HEK293 (cell line): ENCODE data around the gene TAGLN.

Experiments
- CTCF ChIA-PET: fragments of 350-600 bp; formaldehyde crosslinking; extraction: SDS; loops from one replicate; lab custom pipeline; 2021; ENCODE audit warnings: antibody characterized with exemption; lab: Yijun Ruan, JAX
- POLR2A ChIA-PET: fragments of 300-600 bp; formaldehyde crosslinking; extraction: SDS; loops from one replicate; lab custom pipeline; 2020; ENCODE audit warnings: antibody characterized with exemption, inconsistent platforms; lab: Yijun Ruan, JAX
- H3K27ac ChIP-seq: fragments of 200-500 bp; sonication (Bioruptor generic); 2 replicates; pipeline ENCODE4 v1.5.1; 2014; ENCODE audit warnings: low read depth, low read length, control low read depth, inconsistent platforms; ENCODE audit errors: extremely low read depth
- H3K36me3 ChIP-seq, 2 experiments: fragments of 200-500 bp in 1 of 2; sonication (Bioruptor generic) in 1 of 2; 1 replicate in 1 of 2; 2 replicates in 1 of 2; pipeline ENCODE4 v1.5.1; 2014 to 2017; ENCODE audit warnings: inconsistent platforms in 2 of 2, low read length in 2 of 2; ENCODE audit not compliant: control insufficient read depth in 2 of 2, insufficient read depth in 1 of 2
- H3K4me1 ChIP-seq: fragments of 200-500 bp; sonication (Bioruptor generic); 2 replicates; pipeline ENCODE4 v1.5.1; 2014; ENCODE audit warnings: mild to moderate bottlenecking, low read length, inconsistent platforms; ENCODE audit not compliant: control insufficient read depth, insufficient read depth
- H3K4me3 ChIP-seq: 2 replicates; pipeline ENCODE4 v1.5.1; 2011; ENCODE audit warnings: low read depth, mild to moderate bottlenecking, control low read depth, low read length, moderate library complexity
- H3K9me3 ChIP-seq: fragments of 200-500 bp; sonication (Bioruptor generic); 2 replicates; pipeline ENCODE4 v1.5.1; 2014; ENCODE audit warnings: low read depth, low read length, inconsistent platforms; ENCODE audit not compliant: control insufficient read depth, insufficient read depth
- KLF9 ChIP-seq: fragments of 450-650 bp; formaldehyde crosslinking; IDR thresholded peaks from 2 replicates; pipeline ENCODE4 v1.5.1; 2016; ENCODE audit warnings: missing biosample characterization, missing genetic modification characterization, low read depth
- YY1 ChIP-seq: fragments of 450-650 bp; formaldehyde crosslinking; IDR thresholded peaks from 2 replicates; pipeline ENCODE4 v1.5.1; 2018; ENCODE audit warnings: missing biosample characterization, missing genetic modification characterization
- ZBTB48 ChIP-seq: fragments of 450-650 bp; formaldehyde crosslinking; IDR thresholded peaks from 2 replicates; pipeline ENCODE4 v1.5.1; 2016; ENCODE audit warnings: missing biosample characterization, missing genetic modification characterization
- ZNF169 ChIP-seq: fragments of 450-650 bp; formaldehyde crosslinking; IDR thresholded peaks from 2 replicates; pipeline ENCODE4 v1.5.1; 2016; ENCODE audit warnings: missing biosample characterization, missing genetic modification characterization
- ZNF175 ChIP-seq: fragments of 450-650 bp; formaldehyde crosslinking; IDR thresholded peaks from 2 replicates; pipeline ENCODE4 v1.5.1; 2016; ENCODE audit warnings: missing biosample characterization, missing genetic modification characterization
- ZNF184 ChIP-seq: fragments of 450-650 bp; IDR thresholded peaks from 2 replicates; pipeline ENCODE4 v1.5.1; 2018; ENCODE audit warnings: missing biosample characterization, mild to moderate bottlenecking, missing genetic modification characterization
- ZNF266 ChIP-seq: fragments of 450-650 bp; formaldehyde crosslinking; IDR thresholded peaks from 2 replicates; pipeline ENCODE4 v1.5.1; 2016; ENCODE audit warnings: missing biosample characterization, missing genetic modification characterization, low read depth
- ZNF324 ChIP-seq: fragments of 450-650 bp; formaldehyde crosslinking; IDR thresholded peaks from 2 replicates; pipeline ENCODE4 v1.5.1; 2016; ENCODE audit warnings: missing biosample characterization, missing genetic modification characterization
- ZNF335 ChIP-seq: fragments of 450-650 bp; formaldehyde crosslinking; conservative IDR thresholded peaks from 2 replicates; pipeline ENCODE4 v1.5.1; 2016; ENCODE audit warnings: missing biosample characterization, missing genetic modification characterization
- ZNF354C ChIP-seq: fragments of 450-650 bp; formaldehyde crosslinking; IDR thresholded peaks from 2 replicates; pipeline ENCODE4 v1.5.1; 2016; ENCODE audit warnings: missing biosample characterization, missing genetic modification characterization, low read depth, borderline replicate concordance
- ZNF366 ChIP-seq: fragments of 450-650 bp; formaldehyde crosslinking; conservative IDR thresholded peaks from 2 replicates; pipeline ENCODE4 v1.5.1; 2016; ENCODE audit warnings: missing biosample characterization, missing genetic modification characterization
- ZNF404 ChIP-seq: fragments of 450-650 bp; formaldehyde crosslinking; IDR thresholded peaks from 2 replicates; pipeline ENCODE4 v1.5.1; 2017; ENCODE audit warnings: missing biosample characterization, missing genetic modification characterization
- ZNF544 ChIP-seq: fragments of 450-650 bp; formaldehyde crosslinking; IDR thresholded peaks from 2 replicates; pipeline ENCODE4 v1.5.0; 2017; ENCODE audit warnings: missing biosample characterization, missing genetic modification characterization
- TF ChIP-seq, protein P1 (sequence below): IDR thresholded peaks from 2 replicates; pipeline ENCODE4 v1.6.1; 2011; ENCODE audit warnings: mild to moderate bottlenecking, low read depth, low read length, borderline replicate concordance
- TF ChIP-seq, protein P2 (sequence below): fragments of 450-650 bp; formaldehyde crosslinking; IDR thresholded peaks from 2 replicates; pipeline ENCODE4 v1.5.1; 2016; ENCODE audit warnings: missing biosample characterization, missing genetic modification characterization
- TF ChIP-seq, protein P3 (sequence below): fragments of 450-650 bp; formaldehyde crosslinking; IDR thresholded peaks from 2 replicates; pipeline ENCODE4 v1.5.1; 2016; ENCODE audit warnings: missing biosample characterization, missing genetic modification characterization
- TF ChIP-seq, protein P4 (sequence below): fragments of 450-650 bp; formaldehyde crosslinking; IDR thresholded peaks from 2 replicates; pipeline ENCODE4 v1.5.1; 2016; ENCODE audit warnings: missing biosample characterization, missing genetic modification characterization
- TF ChIP-seq, protein P5 (sequence below): fragments of 450-650 bp; formaldehyde crosslinking; IDR thresholded peaks from 2 replicates; pipeline ENCODE4 v1.5.1; 2016; ENCODE audit warnings: missing biosample characterization, missing genetic modification characterization, borderline replicate concordance
- TF ChIP-seq, protein P6 (sequence below): fragments of 450-650 bp; formaldehyde crosslinking; IDR thresholded peaks from 2 replicates; pipeline ENCODE4 v1.5.1; 2016; ENCODE audit warnings: missing biosample characterization, missing genetic modification characterization, borderline replicate concordance

Gene TAGLN

DNA sequence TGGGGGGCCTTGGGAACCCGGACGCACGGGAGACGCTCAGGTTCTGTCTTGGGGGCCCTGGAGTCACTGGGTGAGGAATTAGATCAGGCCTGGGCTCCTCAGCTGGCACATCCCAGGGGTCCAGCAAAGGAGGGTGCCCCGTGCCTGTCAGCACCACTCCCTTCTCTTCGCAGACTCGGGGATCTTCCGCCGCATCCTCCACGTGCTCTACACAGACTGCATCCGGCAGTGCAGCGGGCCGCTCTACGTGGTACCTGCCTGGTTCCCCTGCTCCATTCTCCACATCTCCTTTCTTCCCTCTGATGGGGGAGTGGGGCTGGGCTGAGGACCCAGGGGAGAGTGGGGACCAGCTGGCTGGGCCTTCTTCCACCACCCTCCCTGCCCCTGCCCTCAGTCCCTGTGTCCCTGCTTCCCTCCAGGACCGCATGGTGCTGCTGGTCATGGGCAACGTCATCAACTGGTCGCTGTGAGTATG is 6.7 kb upstream of the TAGLN start:
- peaks cover 0 to 81% of the 10 kb centered on the region in 2 experiments; a peak in 1 of 3 replicates for H3K36me3 ChIP-seq
- H3K4me3 ChIP-seq: no peak overlapping the region
- no peaks in the 10 kb centered on the region for H3K4me1 ChIP-seq
- no peak overlapping the region for H3K27ac ChIP-seq
- TF ChIP-seq ZNF266 (tag by site-specific recombination) (no peak), ZBTB48 (tag by site-specific recombination) (no peak), ZNF175 (no peak), ZNF404 (no peak), ZNF366 (no peak), ZNF169 (tag by site-specific recombination) (no peak), ZNF544 (tag by site-specific recombination) (no peak), ZNF335 (tag by site-specific recombination) (no peak), KLF9 (no peak), ZNF324 (tag by site-specific recombination) (no peak), YY1 (tag by site-specific recombination) (no peak), ZNF184 (tag by site-specific recombination) (no peak), ZNF354C (no peak)
- TF ChIP-seq, protein P1, sequence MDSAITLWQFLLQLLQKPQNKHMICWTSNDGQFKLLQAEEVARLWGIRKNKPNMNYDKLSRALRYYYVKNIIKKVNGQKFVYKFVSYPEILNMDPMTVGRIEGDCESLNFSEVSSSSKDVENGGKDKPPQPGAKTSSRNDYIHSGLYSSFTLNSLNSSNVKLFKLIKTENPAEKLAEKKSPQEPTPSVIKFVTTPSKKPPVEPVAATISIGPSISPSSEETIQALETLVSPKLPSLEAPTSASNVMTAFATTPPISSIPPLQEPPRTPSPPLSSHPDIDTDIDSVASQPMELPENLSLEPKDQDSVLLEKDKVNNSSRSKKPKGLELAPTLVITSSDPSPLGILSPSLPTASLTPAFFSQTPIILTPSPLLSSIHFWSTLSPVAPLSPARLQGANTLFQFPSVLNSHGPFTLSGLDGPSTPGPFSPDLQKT: no peak
- TF ChIP-seq, protein P2, sequence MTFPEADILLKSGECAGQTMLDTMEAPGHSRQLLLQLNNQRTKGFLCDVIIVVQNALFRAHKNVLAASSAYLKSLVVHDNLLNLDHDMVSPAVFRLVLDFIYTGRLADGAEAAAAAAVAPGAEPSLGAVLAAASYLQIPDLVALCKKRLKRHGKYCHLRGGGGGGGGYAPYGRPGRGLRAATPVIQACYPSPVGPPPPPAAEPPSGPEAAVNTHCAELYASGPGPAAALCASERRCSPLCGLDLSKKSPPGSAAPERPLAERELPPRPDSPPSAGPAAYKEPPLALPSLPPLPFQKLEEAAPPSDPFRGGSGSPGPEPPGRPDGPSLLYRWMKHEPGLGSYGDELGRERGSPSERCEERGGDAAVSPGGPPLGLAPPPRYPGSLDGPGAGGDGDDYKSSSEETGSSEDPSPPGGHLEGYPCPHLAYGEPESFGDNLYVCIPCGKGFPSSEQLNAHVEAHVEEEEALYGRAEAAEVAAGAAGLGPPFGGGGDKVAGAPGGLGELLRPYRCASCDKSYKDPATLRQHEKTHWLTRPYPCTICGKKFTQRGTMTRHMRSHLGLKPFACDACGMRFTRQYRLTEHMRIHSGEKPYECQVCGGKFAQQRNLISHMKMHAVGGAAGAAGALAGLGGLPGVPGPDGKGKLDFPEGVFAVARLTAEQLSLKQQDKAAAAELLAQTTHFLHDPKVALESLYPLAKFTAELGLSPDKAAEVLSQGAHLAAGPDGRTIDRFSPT (tag by site-specific recombination): no peak
- TF ChIP-seq, protein P3, sequence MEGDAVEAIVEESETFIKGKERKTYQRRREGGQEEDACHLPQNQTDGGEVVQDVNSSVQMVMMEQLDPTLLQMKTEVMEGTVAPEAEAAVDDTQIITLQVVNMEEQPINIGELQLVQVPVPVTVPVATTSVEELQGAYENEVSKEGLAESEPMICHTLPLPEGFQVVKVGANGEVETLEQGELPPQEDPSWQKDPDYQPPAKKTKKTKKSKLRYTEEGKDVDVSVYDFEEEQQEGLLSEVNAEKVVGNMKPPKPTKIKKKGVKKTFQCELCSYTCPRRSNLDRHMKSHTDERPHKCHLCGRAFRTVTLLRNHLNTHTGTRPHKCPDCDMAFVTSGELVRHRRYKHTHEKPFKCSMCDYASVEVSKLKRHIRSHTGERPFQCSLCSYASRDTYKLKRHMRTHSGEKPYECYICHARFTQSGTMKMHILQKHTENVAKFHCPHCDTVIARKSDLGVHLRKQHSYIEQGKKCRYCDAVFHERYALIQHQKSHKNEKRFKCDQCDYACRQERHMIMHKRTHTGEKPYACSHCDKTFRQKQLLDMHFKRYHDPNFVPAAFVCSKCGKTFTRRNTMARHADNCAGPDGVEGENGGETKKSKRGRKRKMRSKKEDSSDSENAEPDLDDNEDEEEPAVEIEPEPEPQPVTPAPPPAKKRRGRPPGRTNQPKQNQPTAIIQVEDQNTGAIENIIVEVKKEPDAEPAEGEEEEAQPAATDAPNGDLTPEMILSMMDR (tag by site-specific recombination): no peak
- TF ChIP-seq, protein P4, sequence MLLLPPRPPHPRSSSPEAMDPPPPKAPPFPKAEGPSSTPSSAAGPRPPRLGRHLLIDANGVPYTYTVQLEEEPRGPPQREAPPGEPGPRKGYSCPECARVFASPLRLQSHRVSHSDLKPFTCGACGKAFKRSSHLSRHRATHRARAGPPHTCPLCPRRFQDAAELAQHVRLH: no peak
- TF ChIP-seq, protein P5, sequence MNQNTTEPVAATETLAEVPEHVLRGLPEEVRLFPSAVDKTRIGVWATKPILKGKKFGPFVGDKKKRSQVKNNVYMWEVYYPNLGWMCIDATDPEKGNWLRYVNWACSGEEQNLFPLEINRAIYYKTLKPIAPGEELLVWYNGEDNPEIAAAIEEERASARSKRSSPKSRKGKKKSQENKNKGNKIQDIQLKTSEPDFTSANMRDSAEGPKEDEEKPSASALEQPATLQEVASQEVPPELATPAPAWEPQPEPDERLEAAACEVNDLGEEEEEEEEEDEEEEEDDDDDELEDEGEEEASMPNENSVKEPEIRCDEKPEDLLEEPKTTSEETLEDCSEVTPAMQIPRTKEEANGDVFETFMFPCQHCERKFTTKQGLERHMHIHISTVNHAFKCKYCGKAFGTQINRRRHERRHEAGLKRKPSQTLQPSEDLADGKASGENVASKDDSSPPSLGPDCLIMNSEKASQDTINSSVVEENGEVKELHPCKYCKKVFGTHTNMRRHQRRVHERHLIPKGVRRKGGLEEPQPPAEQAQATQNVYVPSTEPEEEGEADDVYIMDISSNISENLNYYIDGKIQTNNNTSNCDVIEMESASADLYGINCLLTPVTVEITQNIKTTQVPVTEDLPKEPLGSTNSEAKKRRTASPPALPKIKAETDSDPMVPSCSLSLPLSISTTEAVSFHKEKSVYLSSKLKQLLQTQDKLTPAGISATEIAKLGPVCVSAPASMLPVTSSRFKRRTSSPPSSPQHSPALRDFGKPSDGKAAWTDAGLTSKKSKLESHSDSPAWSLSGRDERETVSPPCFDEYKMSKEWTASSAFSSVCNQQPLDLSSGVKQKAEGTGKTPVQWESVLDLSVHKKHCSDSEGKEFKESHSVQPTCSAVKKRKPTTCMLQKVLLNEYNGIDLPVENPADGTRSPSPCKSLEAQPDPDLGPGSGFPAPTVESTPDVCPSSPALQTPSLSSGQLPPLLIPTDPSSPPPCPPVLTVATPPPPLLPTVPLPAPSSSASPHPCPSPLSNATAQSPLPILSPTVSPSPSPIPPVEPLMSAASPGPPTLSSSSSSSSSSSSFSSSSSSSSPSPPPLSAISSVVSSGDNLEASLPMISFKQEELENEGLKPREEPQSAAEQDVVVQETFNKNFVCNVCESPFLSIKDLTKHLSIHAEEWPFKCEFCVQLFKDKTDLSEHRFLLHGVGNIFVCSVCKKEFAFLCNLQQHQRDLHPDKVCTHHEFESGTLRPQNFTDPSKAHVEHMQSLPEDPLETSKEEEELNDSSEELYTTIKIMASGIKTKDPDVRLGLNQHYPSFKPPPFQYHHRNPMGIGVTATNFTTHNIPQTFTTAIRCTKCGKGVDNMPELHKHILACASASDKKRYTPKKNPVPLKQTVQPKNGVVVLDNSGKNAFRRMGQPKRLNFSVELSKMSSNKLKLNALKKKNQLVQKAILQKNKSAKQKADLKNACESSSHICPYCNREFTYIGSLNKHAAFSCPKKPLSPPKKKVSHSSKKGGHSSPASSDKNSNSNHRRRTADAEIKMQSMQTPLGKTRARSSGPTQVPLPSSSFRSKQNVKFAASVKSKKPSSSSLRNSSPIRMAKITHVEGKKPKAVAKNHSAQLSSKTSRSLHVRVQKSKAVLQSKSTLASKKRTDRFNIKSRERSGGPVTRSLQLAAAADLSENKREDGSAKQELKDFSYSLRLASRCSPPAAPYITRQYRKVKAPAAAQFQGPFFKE: no peak
- TF ChIP-seq, protein P6, sequence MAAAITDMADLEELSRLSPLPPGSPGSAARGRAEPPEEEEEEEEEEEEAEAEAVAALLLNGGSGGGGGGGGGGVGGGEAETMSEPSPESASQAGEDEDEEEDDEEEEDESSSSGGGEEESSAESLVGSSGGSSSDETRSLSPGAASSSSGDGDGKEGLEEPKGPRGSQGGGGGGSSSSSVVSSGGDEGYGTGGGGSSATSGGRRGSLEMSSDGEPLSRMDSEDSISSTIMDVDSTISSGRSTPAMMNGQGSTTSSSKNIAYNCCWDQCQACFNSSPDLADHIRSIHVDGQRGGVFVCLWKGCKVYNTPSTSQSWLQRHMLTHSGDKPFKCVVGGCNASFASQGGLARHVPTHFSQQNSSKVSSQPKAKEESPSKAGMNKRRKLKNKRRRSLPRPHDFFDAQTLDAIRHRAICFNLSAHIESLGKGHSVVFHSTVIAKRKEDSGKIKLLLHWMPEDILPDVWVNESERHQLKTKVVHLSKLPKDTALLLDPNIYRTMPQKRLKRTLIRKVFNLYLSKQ: no peak
- ChIA-PET POLR2A (no interaction called here), CTCF (no interaction called here)
- no peaks in the 10 kb centered on the region for H3K9me3 ChIP-seq
